ENCODE data around the gene NT5E. TPM values are rescaled to one million over a fixed set of nuclear protein-coding genes. Genes with fewer than 3 reads are reported as not detected.

Gene NT5E
- total and polyA plus RNA-seq, 4 donors, result 13.5 to 51.5 (median 34.1) TPM

DNA sequence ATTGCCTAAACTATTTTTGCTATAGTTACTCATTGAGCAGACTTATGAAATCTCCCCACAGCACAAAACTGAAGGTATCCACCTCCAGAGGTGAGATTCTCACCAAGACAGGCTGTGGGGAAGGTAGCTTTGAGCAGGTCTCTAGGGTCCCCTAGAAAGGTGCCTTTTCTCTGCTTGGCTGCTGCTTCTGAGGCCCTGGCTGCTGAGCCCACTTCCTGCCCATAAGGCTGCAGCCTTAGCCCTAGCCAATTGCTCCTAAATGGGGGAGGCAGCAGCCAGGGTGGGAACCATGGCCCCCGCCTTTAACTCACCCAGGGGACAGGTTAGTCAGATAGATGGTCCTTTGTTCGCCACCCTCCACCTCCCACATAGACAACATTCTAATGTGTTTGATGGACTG, 3.6 kb downstream of the NT5E start (continued):
- TF ChIP-seq, protein P1, sequence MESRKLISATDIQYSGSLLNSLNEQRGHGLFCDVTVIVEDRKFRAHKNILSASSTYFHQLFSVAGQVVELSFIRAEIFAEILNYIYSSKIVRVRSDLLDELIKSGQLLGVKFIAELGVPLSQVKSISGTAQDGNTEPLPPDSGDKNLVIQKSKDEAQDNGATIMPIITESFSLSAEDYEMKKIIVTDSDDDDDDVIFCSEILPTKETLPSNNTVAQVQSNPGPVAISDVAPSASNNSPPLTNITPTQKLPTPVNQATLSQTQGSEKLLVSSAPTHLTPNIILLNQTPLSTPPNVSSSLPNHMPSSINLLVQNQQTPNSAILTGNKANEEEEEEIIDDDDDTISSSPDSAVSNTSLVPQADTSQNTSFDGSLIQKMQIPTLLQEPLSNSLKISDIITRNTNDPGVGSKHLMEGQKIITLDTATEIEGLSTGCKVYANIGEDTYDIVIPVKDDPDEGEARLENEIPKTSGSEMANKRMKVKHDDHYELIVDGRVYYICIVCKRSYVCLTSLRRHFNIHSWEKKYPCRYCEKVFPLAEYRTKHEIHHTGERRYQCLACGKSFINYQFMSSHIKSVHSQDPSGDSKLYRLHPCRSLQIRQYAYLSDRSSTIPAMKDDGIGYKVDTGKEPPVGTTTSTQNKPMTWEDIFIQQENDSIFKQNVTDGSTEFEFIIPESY (IDR thresholded peaks at IDR 0.05), result no peak
- TF ChIP-seq FOXA1 (IDR thresholded peaks at IDR 0.05) (no peak), HNF4A (conservative IDR thresholded peaks at IDR 0.05) (no peak), YY1 (IDR thresholded peaks at IDR 0.05) (no peak), RXRA (IDR thresholded peaks at IDR 0.05) (no peak), TAF1 (conservative IDR thresholded peaks at IDR 0.05) (no peak)

DNA sequence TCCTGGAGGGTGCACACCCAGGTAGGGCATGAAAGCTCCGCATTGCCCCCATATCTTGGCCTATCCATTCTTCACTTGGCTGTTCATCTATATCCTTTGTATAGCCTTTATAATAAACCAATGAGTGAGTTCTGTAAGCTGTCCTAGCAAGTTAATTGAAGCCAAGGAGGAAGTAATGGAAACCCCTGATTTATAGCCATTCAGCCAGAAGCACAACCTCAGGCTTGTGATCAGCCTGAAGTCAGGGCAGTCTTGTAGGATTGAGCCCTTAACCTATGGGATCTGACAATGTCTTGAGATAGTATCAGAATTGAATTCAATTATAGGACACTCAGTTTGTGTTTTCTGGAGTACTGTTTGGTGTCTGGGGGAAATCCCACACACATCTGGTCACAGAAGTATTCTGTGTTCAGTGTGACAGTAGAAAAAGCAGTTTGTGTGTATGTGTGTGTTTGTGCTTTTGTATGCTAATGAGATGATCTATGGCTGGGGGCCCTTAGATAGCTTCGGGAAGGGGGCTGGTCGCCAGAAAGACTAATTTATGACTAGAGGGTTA, 5.7 kb downstream of the NT5E start:
- no peaks in the 10 kb centered on the region for H3K27me3 ChIP-seq (ENCODE audit: control insufficient read depth in 4 of 4, insufficient read depth in 4 of 4, low read length in 3 of 4)
- H3K4me3 ChIP-seq (ENCODE audit: low read depth in 1 of 3, low read length in 3 of 3), result no peak overlapping the region
- TF ChIP-seq FOXA1 (IDR thresholded peaks at IDR 0.05) (no peak), FOXA2 (IDR thresholded peaks at IDR 0.05) (no peak), RXRA (IDR thresholded peaks at IDR 0.05) (no peak), RAD21 (IDR thresholded peaks at IDR 0.05) (no peak), JUND (IDR thresholded peaks at IDR 0.05) (no peak), SP1 (IDR thresholded peaks at IDR 0.05) (no peak), NR2F2 (IDR thresholded peaks at IDR 0.05) (no peak)
- TF ChIP-seq, protein P2, sequence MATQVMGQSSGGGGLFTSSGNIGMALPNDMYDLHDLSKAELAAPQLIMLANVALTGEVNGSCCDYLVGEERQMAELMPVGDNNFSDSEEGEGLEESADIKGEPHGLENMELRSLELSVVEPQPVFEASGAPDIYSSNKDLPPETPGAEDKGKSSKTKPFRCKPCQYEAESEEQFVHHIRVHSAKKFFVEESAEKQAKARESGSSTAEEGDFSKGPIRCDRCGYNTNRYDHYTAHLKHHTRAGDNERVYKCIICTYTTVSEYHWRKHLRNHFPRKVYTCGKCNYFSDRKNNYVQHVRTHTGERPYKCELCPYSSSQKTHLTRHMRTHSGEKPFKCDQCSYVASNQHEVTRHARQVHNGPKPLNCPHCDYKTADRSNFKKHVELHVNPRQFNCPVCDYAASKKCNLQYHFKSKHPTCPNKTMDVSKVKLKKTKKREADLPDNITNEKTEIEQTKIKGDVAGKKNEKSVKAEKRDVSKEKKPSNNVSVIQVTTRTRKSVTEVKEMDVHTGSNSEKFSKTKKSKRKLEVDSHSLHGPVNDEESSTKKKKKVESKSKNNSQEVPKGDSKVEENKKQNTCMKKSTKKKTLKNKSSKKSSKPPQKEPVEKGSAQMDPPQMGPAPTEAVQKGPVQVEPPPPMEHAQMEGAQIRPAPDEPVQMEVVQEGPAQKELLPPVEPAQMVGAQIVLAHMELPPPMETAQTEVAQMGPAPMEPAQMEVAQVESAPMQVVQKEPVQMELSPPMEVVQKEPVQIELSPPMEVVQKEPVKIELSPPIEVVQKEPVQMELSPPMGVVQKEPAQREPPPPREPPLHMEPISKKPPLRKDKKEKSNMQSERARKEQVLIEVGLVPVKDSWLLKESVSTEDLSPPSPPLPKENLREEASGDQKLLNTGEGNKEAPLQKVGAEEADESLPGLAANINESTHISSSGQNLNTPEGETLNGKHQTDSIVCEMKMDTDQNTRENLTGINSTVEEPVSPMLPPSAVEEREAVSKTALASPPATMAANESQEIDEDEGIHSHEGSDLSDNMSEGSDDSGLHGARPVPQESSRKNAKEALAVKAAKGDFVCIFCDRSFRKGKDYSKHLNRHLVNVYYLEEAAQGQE (IDR thresholded peaks at IDR 0.05), result no peak
- TF ChIP-seq, protein P3, sequence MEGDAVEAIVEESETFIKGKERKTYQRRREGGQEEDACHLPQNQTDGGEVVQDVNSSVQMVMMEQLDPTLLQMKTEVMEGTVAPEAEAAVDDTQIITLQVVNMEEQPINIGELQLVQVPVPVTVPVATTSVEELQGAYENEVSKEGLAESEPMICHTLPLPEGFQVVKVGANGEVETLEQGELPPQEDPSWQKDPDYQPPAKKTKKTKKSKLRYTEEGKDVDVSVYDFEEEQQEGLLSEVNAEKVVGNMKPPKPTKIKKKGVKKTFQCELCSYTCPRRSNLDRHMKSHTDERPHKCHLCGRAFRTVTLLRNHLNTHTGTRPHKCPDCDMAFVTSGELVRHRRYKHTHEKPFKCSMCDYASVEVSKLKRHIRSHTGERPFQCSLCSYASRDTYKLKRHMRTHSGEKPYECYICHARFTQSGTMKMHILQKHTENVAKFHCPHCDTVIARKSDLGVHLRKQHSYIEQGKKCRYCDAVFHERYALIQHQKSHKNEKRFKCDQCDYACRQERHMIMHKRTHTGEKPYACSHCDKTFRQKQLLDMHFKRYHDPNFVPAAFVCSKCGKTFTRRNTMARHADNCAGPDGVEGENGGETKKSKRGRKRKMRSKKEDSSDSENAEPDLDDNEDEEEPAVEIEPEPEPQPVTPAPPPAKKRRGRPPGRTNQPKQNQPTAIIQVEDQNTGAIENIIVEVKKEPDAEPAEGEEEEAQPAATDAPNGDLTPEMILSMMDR (IDR thresholded peaks at IDR 0.05; ENCODE audit: low read depth, low read length, missing input control), result no peak
- TF ChIP-seq, protein P1 (IDR thresholded peaks at IDR 0.05), result no peak
- H3K27ac ChIP-seq (ENCODE audit: low read depth in 1 of 2, low read length in 2 of 2), result no peak overlapping the region
- no peak for DNase-seq (ENCODE audit: low spot score)
- peaks cover 0 to 3% (median 0%) of the 10 kb centered on the region in 4 donors for H3K36me3 ChIP-seq (ENCODE audit: control insufficient read depth in 4 of 4, insufficient read depth in 3 of 4, low read depth in 1 of 4, low read length in 3 of 4)
- H3K4me1 ChIP-seq (ENCODE audit: control insufficient read depth in 4 of 4, insufficient read depth in 4 of 4, low read length in 3 of 4), result peaks cover 8 to 58% (median 38%) of the 10 kb centered on the region in 4 donors
- H3K9ac ChIP-seq (ENCODE audit: low read depth in 1 of 2, low read length in 2 of 2), result no peak overlapping the region
- 83% methylated on average over 3 of the region's 3 CpGs for WGBS
- H3K9me3 ChIP-seq (ENCODE audit: control insufficient read depth in 4 of 4, low read length in 3 of 4), result no peaks in the 10 kb centered on the region
